ENCODE data around the gene HECTD4. TPM values are rescaled to one million over a fixed set of nuclear protein-coding genes. Genes with fewer than 3 reads are reported as not detected.

The HECTD4 gene
- total RNA-seq, 1 experiment from 2014 or later: 37.4 TPM

DNA sequence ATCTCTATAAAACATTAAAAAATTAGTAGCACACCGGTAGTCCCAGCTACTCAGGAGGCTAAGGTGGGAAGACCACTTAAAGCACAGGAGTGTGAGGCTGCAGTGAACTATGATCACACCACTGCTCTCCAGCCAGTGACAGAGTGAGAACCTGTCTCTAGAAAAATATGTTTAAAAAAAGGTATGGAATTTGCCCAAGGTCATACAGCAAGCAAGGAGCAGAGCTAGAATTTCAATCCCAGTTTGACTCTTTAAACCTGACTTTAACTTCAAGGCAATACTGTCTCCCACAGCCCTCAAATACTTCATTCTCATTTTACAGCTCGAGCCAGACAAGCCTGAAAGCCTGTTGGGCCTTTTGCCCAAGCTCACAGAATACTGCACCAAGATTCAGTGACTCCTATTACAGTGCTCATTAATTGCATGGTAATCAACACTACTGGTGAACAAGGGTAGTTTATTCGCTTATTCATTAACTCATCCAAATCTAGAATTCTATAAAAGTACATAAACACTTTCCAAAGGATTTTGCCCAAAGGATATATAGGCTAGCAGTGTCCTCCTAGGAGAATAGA, 8.0 kb downstream of the HECTD4 start:
- H3K4me1 ChIP-seq (replicated peaks; ENCODE audit: insufficient read depth): 0 out of 2 replicates have a peak, but pooled peaks cover 8% of the 10 kb centered on the region
- peaks cover 79% of the 10 kb centered on the region for H3K79me2 ChIP-seq (ENCODE audit: low read depth)
- no TSS peak for BruUV-seq (replicated peaks)
- peaks cover 9% of the 10 kb centered on the region; the same call in 1 of the 2 replicates for H4K20me1 ChIP-seq (ENCODE audit: insufficient read depth)
- no peaks in the 10 kb centered on the region for H3K9me2 ChIP-seq (ENCODE audit: insufficient read depth)
- no peak overlapping the region for H3K4me2 ChIP-seq
- H3K9me3 ChIP-seq (ENCODE audit: insufficient read depth, low read depth): peaks cover 9% of the 10 kb centered on the region; the same call in 1 of the 2 replicates
- H3K27me3 ChIP-seq (ENCODE audit: insufficient read depth, low read depth): no peaks in the 10 kb centered on the region
- no peak overlapping the region for H3K27ac ChIP-seq
- TF ChIP-seq, protein P1, sequence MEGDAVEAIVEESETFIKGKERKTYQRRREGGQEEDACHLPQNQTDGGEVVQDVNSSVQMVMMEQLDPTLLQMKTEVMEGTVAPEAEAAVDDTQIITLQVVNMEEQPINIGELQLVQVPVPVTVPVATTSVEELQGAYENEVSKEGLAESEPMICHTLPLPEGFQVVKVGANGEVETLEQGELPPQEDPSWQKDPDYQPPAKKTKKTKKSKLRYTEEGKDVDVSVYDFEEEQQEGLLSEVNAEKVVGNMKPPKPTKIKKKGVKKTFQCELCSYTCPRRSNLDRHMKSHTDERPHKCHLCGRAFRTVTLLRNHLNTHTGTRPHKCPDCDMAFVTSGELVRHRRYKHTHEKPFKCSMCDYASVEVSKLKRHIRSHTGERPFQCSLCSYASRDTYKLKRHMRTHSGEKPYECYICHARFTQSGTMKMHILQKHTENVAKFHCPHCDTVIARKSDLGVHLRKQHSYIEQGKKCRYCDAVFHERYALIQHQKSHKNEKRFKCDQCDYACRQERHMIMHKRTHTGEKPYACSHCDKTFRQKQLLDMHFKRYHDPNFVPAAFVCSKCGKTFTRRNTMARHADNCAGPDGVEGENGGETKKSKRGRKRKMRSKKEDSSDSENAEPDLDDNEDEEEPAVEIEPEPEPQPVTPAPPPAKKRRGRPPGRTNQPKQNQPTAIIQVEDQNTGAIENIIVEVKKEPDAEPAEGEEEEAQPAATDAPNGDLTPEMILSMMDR (conservative IDR thresholded peaks at IDR 0.05): no peak
- no peak for TF ChIP-seq EZH2 (IDR thresholded peaks at IDR 0.05; ENCODE audit: low read depth)
- H3K4me3 ChIP-seq: no peak overlapping the region
- intact Hi-C loops (cut with micrococcal nuclease; ENCODE audit: unreplicated experiment): no loop called here
- H2AFZ ChIP-seq: no peak overlapping the region
- no peaks in the 10 kb centered on the region for H3K36me3 ChIP-seq (ENCODE audit: low read depth)
- no peak for DNase-seq
- CTCF ChIA-PET: no interaction called here
- POLR2A ChIA-PET (ENCODE audit: unreplicated experiment): no interaction called here
- peaks cover 11% of the 10 kb centered on the region for H3F3A ChIP-seq (ENCODE audit: insufficient read depth, low read depth)

DNA sequence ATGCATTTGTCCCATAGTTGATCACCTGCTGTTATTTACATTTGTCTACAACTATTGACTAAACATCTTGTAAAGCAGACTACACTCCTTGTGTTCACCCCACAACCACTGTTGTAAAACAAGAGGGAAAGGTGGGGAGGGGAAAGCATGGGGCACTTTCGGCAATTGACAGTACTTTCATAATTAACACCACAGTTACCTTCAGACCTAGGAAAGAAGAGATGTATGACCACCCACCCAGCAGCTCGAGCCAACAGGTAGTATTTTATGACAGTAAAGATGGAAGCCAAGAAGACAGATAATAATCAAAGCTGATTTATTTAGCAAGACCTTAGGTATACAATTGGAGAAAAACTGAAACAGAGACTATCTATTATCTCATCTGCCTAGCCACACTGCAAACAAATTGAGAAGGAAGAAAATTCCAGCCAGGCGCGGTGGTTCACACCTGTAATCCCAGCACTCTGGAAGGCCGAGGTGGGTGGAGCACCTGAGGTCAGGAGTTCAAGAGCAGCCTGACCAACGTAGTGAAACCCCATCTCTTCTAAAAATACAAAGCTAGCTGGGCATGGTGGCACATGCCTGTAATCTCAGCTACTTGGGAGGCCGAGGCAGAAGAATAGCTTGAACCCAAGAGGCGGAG, 11.2 kb downstream of the HECTD4 start:
- Histone ChIP-seq H3K9me2 (ENCODE audit: insufficient read depth) (no peaks in the 10 kb centered on the region), H3K4me3 (no peak overlapping the region), H3K36me3 (ENCODE audit: low read depth) (no peaks in the 10 kb centered on the region), H2AFZ (no peak overlapping the region), H3F3A (ENCODE audit: insufficient read depth, low read depth) (peaks cover 11% of the 10 kb centered on the region), H3K4me1 (replicated peaks; ENCODE audit: insufficient read depth) (0 out of 2 replicates have a peak, but pooled peaks cover 8% of the 10 kb centered on the region), H3K79me2 (ENCODE audit: low read depth) (peaks cover 61% of the 10 kb centered on the region), H4K20me1 (ENCODE audit: insufficient read depth) (peaks cover 9% of the 10 kb centered on the region; the same call in 1 of the 2 replicates), H3K9me3 (ENCODE audit: insufficient read depth, low read depth) (peaks cover 9% of the 10 kb centered on the region; the same call in 1 of the 2 replicates), H3K4me2 (no peak overlapping the region), H3K27ac (no peak overlapping the region), H3K27me3 (ENCODE audit: insufficient read depth, low read depth) (no peaks in the 10 kb centered on the region)
- TF ChIP-seq, protein P1 (conservative IDR thresholded peaks at IDR 0.05): no peak
- TF ChIP-seq EZH2 (IDR thresholded peaks at IDR 0.05; ENCODE audit: low read depth): no peak
- BruUV-seq (replicated peaks): no TSS peak
- intact Hi-C loops (cut with micrococcal nuclease; ENCODE audit: unreplicated experiment): no loop called here
- DNase-seq: no peak
- ChIA-PET CTCF (interaction anchor here (0.7 kb wide), 1 partner anchor 126 kb away, joined by 3 read pairs; no protein-coding TSS in a partner anchor), POLR2A (ENCODE audit: unreplicated experiment) (interaction anchor here (0.6 kb wide), 1 partner anchor 240 kb away, joined by 6 read pairs; no protein-coding TSS in a partner anchor)

DNA sequence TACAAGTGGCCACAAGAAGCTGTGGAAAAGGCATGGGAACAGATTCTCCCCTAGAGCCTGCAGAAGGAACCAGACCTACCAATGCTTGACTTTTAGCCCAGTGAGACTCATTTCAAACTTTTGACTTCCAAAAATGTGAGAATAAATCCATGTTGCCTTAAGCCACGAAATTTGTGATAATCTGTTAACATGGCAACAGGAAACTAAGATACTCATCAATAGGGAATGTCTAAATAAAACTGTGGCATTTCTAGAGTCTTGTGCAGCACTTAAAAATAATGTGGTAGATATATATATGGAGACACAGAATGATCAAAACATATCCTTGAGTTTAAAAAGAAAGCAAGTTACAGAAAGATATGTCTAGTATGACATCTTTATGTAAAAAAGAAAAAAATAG, 12.0 kb downstream of the HECTD4 start:
- ChIA-PET POLR2A (ENCODE audit: unreplicated experiment) (no interaction called here), CTCF (no interaction called here)
- TF ChIP-seq EZH2 (IDR thresholded peaks at IDR 0.05; ENCODE audit: low read depth): no peak
- TF ChIP-seq, protein P1 (conservative IDR thresholded peaks at IDR 0.05): no peak
- Histone ChIP-seq H3K27me3 (ENCODE audit: insufficient read depth, low read depth) (no peaks in the 10 kb centered on the region), H3K79me2 (ENCODE audit: low read depth) (peaks cover 61% of the 10 kb centered on the region), H3K27ac (no peak overlapping the region), H3K4me2 (no peak overlapping the region), H3F3A (ENCODE audit: insufficient read depth, low read depth) (peaks cover 6% of the 10 kb centered on the region), H3K36me3 (ENCODE audit: low read depth) (no peaks in the 10 kb centered on the region), H3K9me3 (ENCODE audit: insufficient read depth, low read depth) (peaks cover 7% of the 10 kb centered on the region; the same call in 1 of the 2 replicates), H3K9me2 (ENCODE audit: insufficient read depth) (no peaks in the 10 kb centered on the region), H2AFZ (no peak overlapping the region), H3K4me1 (replicated peaks; ENCODE audit: insufficient read depth) (0 out of 2 replicates have a peak, but pooled peaks cover 8% of the 10 kb centered on the region), H3K4me3 (no peak overlapping the region), H4K20me1 (ENCODE audit: insufficient read depth) (peaks cover 9% of the 10 kb centered on the region; the same call in 1 of the 2 replicates)
- intact Hi-C loops (cut with micrococcal nuclease; ENCODE audit: unreplicated experiment): no loop called here
- BruUV-seq (replicated peaks): no TSS peak
- DNase-seq: no peak

All from PC-9 (cell line).